Right forelimb (tissue), 1 donor: ENCODE measurements around the gene PMS1.
"Not testable (repeated sequence)": the region's sequence is repeated elsewhere in the genome, so short reads cannot be mapped to it uniquely, and the experiment has no call there.

ENCODE experiments used
- DNase-seq: peaks from one replicate; pipeline ENCODE4 v3.0.0-alpha.2; 2018

PMS1 gene

DNA sequence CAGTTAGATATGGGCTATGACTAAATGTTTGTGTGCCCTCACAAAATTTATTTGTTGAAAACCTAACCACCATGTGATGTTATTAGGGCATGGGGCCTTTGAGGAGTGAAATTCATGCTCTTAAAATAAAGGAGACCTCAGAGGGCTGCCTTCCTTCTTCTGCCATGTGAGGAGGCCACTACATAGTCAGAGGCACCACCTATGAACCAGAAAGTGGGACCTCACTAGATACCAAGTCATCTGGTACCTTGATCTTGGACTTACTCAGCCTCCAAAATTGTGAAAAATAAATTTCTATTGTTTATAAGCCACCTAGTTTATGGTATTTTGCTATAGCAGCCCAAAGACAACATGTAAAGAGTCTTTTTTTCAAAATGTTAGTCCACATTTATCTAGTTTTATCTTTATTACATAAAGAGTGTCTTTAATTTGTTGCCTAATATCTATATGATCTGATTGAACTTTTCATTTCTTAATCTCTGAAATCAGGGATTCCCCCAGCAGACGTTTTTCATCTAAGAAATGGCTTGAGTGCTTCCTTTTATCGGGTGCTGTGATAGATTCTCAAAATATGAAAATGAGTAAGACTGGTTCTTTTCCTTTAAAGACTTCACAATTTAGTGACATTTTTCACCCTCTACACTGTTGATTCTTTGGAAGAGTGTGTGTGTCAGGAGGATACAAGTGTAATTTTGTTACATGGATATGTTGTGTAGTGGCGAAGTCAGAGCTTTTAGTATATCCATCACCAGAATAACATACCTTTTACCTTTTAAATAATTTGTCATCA lies 34.2 kb downstream of the PMS1 start:
- no peak for DNase-seq

- no peak for DNase-seq
Measured at GRCh38 chr2:189819297-189819704, 35.1 kb downstream of the PMS1 start.

DNA sequence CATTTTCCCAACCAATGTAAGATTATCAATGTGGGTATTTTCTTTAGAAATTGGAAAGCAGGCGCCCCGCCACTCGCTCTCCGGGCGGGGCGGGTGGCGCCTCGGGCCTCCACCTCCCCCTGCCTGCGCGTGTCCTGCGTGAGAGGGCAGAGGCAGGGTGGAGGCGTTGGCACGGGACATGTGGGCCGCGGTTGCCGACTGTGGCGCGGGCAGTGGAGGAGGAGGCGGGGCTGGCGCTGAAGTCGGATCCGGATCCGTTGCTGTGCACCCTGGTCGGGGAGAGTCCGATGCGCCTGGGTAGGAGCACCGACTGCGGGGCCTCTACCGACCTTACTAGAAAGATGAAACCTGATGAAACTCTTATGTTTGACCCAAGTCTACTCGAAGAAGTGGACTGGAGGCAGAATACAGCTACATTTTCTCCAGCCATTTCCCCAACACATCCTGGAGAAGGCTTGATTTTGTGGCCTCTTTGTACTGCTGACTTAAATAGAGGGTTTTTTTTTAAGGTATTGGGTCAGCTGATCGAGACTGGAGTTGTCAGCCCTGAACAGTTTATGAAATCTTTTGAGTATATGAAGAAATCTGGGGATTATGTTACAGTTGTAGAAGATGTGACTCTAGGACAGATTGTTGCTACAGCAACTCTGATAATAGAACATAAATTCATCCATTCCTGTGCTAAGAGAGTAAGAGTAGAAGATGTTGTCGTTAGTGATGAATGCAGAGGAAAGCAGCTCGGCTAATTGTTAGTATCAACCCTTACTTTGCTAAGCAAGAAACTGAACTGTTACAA lies 37.9 kb downstream of the PMS1 start:
- DNase-seq = no peak

GRCh38 chr2:189824694-189825396 lies 40.6 kb downstream of the PMS1 start:
- DNase-seq = no peak

- no peak for DNase-seq
Measured at GRCh38 chr2:189826039-189826438, 41.8 kb downstream of the PMS1 start.

- no peak for DNase-seq
Measured at GRCh38 chr2:189829102-189829833, 45.0 kb downstream of the PMS1 start.

- no peak for DNase-seq
Measured at GRCh38 chr2:189830510-189830909, 46.3 kb downstream of the PMS1 start.

GRCh38 chr2:189834059-189834458 lies 49.8 kb downstream of the PMS1 start:
- no peak for DNase-seq

DNA sequence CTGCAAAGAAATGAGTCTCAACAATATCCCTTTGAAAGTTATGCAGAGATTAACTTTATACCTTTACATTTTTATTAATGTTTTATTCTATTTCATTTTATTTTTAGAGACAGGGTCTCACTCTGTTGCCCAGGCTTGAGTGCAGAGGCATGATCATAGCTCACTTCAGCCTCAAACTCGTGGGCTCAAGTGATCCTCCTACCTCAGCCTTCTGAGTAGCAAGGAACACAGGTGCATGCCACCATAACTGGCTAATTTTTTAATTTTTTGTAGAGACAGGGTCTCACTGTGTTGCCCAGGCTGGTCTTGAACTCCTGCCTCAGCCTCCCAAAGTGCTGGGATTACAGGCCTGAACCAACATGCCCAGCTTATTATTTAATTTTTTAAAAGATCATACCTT lies 50.4 kb downstream of the PMS1 start:
- DNase-seq = not testable (repeated sequence)

- DNase-seq = no peak
Measured at GRCh38 chr2:189835855-189836558, 51.8 kb downstream of the PMS1 start.

DNA sequence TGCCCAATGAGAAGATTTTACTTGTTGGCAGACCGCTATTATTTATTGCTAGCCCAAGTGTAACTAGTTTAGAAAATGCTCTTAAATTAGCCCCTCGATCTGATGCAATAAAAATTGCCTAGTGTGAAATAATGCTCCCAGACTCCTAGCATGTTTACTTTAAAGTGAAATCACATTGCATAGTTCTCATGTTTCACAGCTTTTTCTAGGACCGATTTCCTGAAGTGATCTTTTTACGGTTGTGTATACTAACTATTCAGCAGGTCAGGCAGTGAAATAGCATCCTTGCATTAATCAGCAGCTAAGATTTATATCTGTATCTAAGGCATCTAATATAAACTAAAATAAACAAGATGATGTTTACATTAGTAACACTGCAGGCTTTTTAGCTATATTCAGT lies 52.4 kb downstream of the PMS1 start:
- no peak for DNase-seq

GRCh38 chr2:189837326-189837725 lies 53.1 kb downstream of the PMS1 start:
- no peak for DNase-seq

- no peak for DNase-seq
Measured at GRCh38 chr2:189841019-189841418, 56.8 kb downstream of the PMS1 start.

GRCh38 chr2:189848276-189848675 lies 64.0 kb downstream of the PMS1 start:
- DNase-seq = no peak

- DNase-seq = no peak
Measured at GRCh38 chr2:189849550-189849949, 65.3 kb downstream of the PMS1 start.

DNA sequence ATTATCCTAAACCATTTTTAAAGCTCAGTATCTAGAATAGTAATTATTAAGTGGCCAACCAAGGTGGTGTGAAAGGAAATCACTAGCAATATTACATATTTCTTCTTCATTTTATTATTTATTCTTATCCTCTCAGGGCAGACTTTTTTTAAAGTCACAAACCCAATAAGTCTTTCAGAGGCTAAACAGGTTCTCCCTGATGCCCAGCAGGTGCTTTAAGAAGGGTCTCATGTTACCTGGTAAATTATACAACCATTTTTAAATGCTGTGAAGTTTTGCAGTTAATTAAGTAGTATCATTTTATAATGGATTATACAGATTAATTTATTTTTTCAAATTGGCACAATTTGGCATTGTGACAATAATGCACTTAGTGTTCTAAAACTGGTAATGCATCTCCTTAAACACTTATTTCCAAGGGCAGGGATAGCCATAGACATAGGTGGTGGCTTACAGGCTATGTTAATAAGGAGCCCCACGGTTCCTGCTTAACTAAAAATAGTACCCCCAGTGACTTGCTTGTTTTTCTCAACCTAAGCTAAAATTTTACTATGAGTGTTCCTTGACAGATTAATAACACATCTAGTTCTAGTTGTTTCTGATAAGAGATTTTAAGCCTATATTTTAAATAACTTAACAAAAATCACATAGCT lies 67.0 kb downstream of the PMS1 start:
- no peak for DNase-seq

GRCh38 chr2:189854187-189854586 lies 69.9 kb downstream of the PMS1 start:
- DNase-seq = no peak

GRCh38 chr2:189854940-189855339 lies 70.7 kb downstream of the PMS1 start:
- no peak for DNase-seq

DNA sequence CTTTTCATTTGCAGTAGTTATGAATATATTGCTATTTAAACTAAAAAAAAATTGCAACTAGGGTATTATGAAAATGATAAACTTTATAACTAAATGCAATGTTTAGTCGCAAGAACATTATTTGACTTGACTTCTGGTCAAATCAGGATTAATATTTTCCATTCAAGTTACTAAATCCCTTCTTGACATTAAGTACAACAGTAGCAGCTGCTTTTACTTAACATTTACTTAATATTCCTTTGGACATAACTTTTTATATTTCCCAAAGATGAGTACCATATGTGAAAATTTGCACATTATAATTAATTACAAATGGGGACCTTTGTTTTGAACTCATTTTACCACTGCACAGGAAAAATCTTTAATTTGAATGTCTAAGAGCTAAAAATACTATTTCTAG lies 74.0 kb downstream of the PMS1 start:
- DNase-seq = no peak

GRCh38 chr2:189860161-189860560 lies 75.9 kb downstream of the PMS1 start:
- DNase-seq = no peak

GRCh38 chr2:189862751-189863150 lies 78.5 kb downstream of the PMS1 start:
- DNase-seq = no peak

DNA sequence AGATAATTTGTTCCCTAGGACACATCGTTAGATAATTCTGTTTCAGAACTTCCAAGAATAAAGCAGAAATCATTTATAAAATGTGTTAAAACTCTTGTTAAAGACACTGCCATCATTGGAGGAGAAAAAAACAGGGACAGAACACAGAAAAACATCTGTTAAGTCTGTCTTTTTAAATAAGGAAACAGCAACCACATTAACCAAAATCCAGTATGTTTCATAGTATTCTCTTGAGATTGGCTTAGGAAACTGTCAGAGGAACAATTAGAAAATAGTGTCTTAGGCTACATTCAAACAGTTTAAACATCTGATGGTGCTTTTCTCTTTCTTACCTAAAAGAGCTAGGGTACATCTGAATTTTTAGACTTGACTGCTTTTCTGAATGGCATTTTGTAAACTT lies 81.6 kb downstream of the PMS1 start:
- DNase-seq = no peak
